Neutrophil (primary cell): ENCODE data around the gene GDPD2.

ENCODE experiments used
- H3K27ac ChIP-seq: fragments of 200-600 bp; sonication (generic); 2 replicates; pipeline ENCODE4 v1.5.1; 2016; ENCODE audit warnings: mild to moderate bottlenecking, moderate library complexity
- H3K27me3 ChIP-seq: fragments of 200-600 bp; sonication (generic); 2 replicates; pipeline ENCODE4 v1.6.0; 2016; ENCODE audit warnings: mild to moderate bottlenecking
- H3K36me3 ChIP-seq: fragments of 200-600 bp; sonication (generic); 2 replicates; pipeline ENCODE4 v1.5.1; 2017
- H3K4me1 ChIP-seq, 2 experiments: fragments of 200-600 bp in 1 of 2; sonication (generic) in 1 of 2; 1 replicate in 1 of 2; 2 replicates in 1 of 2; pipeline versions ENCODE4 v1.5.1 to v1.6.1; 2013 to 2016; ENCODE audit warnings: low read depth in 1 of 2, low read length in 1 of 2, mild to moderate bottlenecking in 1 of 2, moderate library complexity in 1 of 2; ENCODE audit not compliant: control insufficient read depth in 1 of 2, insufficient read depth in 1 of 2
- H3K4me3 ChIP-seq, 2 experiments: fragments of 200-600 bp in 1 of 2; sonication (generic) in 1 of 2; 1 replicate in 1 of 2; 2 replicates in 1 of 2; pipeline ENCODE4 v1.5.1; 2013 to 2016; ENCODE audit warnings: low read depth in 1 of 2, low read length in 1 of 2, mild to moderate bottlenecking in 1 of 2, moderate library complexity in 1 of 2
- H3K9me3 ChIP-seq: fragments of 200-600 bp; sonication (generic); 2 replicates; pipeline ENCODE4 v1.5.1; 2016
- CTCF ChIP-seq: fragments of 200-600 bp; sonication (generic); IDR thresholded peaks from 2 replicates; pipeline ENCODE4 v1.5.1; 2016; ENCODE audit warnings: antibody characterized with exemption

The GDPD2 gene

GRCh38 chrX:70455366-70456202, 32.5 kb downstream of the GDPD2 start:
- Histone ChIP-seq H3K9me3 (no peaks in the 10 kb centered on the region), H3K27me3 (peaks cover 67% of the 10 kb centered on the region), H3K36me3 (no peaks in the 10 kb centered on the region), H3K4me3 (no peak overlapping the region), H3K4me1 (peaks cover 3% of the 10 kb centered on the region in 2 experiments), H3K27ac (no peak overlapping the region)
- TF ChIP-seq CTCF, result no peak

- Histone ChIP-seq H3K36me3 (no peaks in the 10 kb centered on the region), H3K4me1 (peaks cover 3% of the 10 kb centered on the region in 2 experiments), H3K9me3 (no peaks in the 10 kb centered on the region), H3K27ac (no peak overlapping the region), H3K4me3 (no peak overlapping the region), H3K27me3 (peaks cover 61% of the 10 kb centered on the region)
- TF ChIP-seq CTCF, result no peak
These were observed 33.1 kb downstream of the GDPD2 start for GRCh38 chrX:70456256-70456655.

- Histone ChIP-seq H3K36me3 (no peaks in the 10 kb centered on the region), H3K9me3 (no peaks in the 10 kb centered on the region), H3K27ac (no peak overlapping the region), H3K4me3 (no peak overlapping the region), H3K27me3 (peaks cover 13% of the 10 kb centered on the region), H3K4me1 (no peaks in the 10 kb centered on the region)
- TF ChIP-seq CTCF, result no peak
These were observed 37.9 kb downstream of the GDPD2 start for GRCh38 chrX:70461026-70461425.

GRCh38 chrX:70464051-70464450, 40.9 kb downstream of the GDPD2 start:
- no peaks in the 10 kb centered on the region for H3K9me3 ChIP-seq
- no peak overlapping the region for H3K27ac ChIP-seq
- no peaks in the 10 kb centered on the region for H3K36me3 ChIP-seq
- no peaks in the 10 kb centered on the region for H3K4me1 ChIP-seq
- no peak for TF ChIP-seq CTCF
- no peak overlapping the region for H3K4me3 ChIP-seq
- no peaks in the 10 kb centered on the region for H3K27me3 ChIP-seq

GRCh38 chrX:70466968-70467367, 43.9 kb downstream of the GDPD2 start:
- Histone ChIP-seq H3K36me3 (no peaks in the 10 kb centered on the region), H3K27ac (no peak overlapping the region), H3K4me1 (no peaks in the 10 kb centered on the region), H3K27me3 (no peaks in the 10 kb centered on the region), H3K9me3 (no peaks in the 10 kb centered on the region), H3K4me3 (no peak overlapping the region)
- no peak for TF ChIP-seq CTCF
